Adrenal gland (tissue), 5 donors: Measurements from ENCODE around the gene MIA2.

Experiments used
- POLR2A ChIP-seq, 2 donors: fragments of 450-650 bp; IDR thresholded peaks; one replicate each; pipeline ENCODE4 v1.6.1; 2017; ENCODE audit warnings: antibody characterized with exemption in 2 of 2, mild to moderate bottlenecking in 2 of 2, moderate library complexity in 1 of 2
- TF ChIP-seq, protein P1 (sequence below), 6 experiments: fragments of 450-650 bp in 4 of 6; fragments of 200-600 bp in 2 of 6; sonication (generic) in 1 of 6; IDR thresholded peaks; 1 replicate in 5 of 6; 2 replicates in 1 of 6; pipeline versions ENCODE4 v1.5.1 to v1.8.0; 2016 to 2021; ENCODE audit warnings: antibody characterized with exemption in 6 of 6, mild to moderate bottlenecking in 2 of 6, moderate library complexity in 1 of 6
- donor health status: DM: no; HTN: no; CAD: no.

DNA sequence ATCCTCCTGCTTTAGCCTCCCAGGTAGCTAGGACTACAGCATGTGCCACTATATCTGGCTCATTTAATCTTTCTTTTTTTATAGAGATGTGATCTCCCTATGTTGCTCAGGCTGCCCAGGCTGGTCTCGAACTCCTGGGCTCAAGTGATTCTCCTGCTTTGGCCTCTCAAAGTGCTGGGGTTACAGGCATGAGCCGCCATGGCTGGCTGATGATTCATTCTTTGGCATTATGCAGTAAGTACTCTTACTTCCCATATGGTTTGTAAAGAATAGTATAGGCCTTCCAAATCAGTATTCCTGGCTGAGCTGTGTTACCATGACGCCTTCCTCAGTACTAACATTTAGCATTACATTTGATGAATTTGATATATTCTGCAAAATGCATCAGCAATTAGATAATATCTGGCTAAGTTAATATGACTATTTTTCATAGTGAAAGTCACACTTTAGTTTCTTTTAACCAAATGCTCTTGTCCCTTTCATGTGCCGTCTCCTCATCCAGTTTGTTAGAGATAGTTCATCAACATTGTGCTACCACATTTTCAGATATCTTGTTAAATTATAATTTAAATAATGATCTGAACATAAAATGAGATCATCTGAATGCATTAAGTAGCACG, 3.2 kb upstream of the MIA2 start:
- TF ChIP-seq, protein P1, sequence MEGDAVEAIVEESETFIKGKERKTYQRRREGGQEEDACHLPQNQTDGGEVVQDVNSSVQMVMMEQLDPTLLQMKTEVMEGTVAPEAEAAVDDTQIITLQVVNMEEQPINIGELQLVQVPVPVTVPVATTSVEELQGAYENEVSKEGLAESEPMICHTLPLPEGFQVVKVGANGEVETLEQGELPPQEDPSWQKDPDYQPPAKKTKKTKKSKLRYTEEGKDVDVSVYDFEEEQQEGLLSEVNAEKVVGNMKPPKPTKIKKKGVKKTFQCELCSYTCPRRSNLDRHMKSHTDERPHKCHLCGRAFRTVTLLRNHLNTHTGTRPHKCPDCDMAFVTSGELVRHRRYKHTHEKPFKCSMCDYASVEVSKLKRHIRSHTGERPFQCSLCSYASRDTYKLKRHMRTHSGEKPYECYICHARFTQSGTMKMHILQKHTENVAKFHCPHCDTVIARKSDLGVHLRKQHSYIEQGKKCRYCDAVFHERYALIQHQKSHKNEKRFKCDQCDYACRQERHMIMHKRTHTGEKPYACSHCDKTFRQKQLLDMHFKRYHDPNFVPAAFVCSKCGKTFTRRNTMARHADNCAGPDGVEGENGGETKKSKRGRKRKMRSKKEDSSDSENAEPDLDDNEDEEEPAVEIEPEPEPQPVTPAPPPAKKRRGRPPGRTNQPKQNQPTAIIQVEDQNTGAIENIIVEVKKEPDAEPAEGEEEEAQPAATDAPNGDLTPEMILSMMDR (IDR thresholded peaks at IDR 0.05) = no peak
- no peak for TF ChIP-seq POLR2A (IDR thresholded peaks at IDR 0.05)
